Stimulated activated CD4-positive, alpha-beta T cell treated with anti-CD3 and anti-CD28 coated beads, TNF-alpha, amount 100 ng/mL, for 48 hours (primary cell): ENCODE data around the gene PSD2.
A peak's percentile ranks its signal among the peaks of the same experiment; 100 is the strongest.

Experiments used
- DNase-seq, 3 donors: peaks; one replicate each; pipeline ENCODE4 v3.0.0-alpha.2; 2020; ENCODE audit warnings: low read depth in 3 of 3

Gene PSD2

GRCh38 chr5:139795074-139796001, at the start of gene PSD2:
PSD2 (plus strand) TSS chr5:139795808; CDS start chr5:139809441, 13,633 bp downstream.
- DNase-seq: no peak

- DNase-seq: peak in 2 of 3 donors; percentile 42 to 62
Measured at GRCh38 chr5:139746691-139747582, 48.7 kb upstream of the PSD2 start.

DNA sequence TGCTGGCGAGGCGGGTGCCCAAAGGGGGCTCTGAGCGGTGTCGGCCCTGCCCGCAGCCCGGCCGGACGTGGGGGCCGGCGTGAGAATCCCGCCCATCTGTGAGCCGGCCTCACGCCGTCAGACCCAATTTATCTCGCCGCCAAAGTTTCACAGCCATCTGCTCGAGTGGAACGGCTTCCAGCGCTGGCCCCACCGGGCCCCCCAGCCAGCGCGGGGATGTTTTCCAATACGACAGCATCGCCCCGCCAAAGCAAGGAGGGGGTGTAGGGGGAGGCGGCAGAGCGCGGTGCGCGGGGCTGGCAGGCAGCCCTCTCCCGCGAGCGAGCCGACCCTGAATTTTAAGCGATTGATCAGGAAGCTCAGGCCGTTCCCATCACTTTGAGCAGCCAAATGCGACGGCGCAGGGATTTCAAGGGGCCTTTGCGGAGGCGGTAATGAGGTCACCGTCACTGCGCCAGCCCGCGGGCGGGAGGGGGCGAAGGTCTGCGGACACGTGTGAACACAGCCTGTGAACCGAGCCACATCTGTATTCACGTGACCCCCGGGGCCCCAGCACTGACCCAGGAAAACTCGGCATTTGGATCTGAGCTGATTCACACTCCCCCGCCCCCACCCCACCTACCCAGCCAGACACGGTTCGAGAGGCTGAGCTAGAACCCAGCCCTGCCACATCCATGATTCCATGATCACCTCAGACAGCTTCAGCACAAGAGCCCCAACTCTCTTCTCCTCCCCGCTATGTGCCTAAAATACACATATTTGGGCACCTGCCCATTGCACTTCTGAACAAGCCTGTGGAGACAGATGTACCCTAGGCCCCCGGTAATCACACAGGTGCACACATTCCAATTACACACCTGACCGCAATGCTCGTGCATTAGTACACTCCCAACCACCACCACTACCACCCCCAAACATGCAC, 47.8 kb upstream of the PSD2 start:
- peak in 1 of 3 donors; percentile 49 for DNase-seq

- DNase-seq: no peak
Measured at GRCh38 chr5:139748505-139748826, 47.1 kb upstream of the PSD2 start.

DNA sequence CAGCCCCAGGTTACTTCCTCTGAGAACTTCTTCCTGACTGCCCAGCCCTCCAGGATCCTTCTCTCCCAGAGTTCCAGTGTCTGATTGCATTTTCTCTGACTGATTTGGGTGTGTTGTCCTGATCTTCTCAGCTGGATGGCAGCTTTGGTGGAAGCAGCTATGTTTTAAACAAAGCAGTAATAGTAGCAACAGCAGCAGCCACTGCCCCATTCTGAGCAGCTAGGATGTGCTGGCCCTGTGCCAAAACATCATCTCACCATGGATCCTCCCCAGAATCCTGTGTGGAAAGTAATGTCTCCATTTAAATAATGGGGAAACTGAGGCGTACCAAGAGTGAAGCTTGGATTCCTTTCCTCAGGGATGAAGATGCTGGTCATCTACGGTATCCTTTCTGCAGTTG, 46.4 kb upstream of the PSD2 start:
- DNase-seq: no peak

- no peak for DNase-seq
Measured at GRCh38 chr5:139751236-139751635, 44.4 kb upstream of the PSD2 start.

GRCh38 chr5:139752506-139753473, 42.8 kb upstream of the PSD2 start:
- no peak for DNase-seq

GRCh38 chr5:139755892-139756671, 39.5 kb upstream of the PSD2 start:
- no peak for DNase-seq

DNA sequence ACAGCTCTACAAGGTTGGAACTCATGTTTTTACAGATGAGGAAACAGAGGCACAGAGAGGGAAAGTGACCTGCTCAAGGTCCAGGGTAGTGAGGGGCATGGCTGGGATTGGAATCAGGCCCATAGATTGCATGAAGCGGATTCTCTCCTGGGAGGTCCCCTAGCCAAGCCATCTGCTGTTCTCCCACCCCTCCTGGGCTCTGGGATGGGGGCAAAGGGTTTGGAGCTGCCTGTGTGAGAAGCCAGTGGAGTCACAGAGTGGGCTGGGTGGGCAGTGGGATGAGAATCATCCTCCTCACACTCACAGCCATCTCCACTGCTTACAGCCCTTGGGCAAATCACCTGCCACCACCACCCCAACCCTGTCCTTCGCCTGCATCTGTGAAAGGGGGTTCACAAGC, 38.6 kb upstream of the PSD2 start:
- DNase-seq: no peak

- no peak for DNase-seq
Measured at GRCh38 chr5:139757727-139758509, 37.7 kb upstream of the PSD2 start.

DNA sequence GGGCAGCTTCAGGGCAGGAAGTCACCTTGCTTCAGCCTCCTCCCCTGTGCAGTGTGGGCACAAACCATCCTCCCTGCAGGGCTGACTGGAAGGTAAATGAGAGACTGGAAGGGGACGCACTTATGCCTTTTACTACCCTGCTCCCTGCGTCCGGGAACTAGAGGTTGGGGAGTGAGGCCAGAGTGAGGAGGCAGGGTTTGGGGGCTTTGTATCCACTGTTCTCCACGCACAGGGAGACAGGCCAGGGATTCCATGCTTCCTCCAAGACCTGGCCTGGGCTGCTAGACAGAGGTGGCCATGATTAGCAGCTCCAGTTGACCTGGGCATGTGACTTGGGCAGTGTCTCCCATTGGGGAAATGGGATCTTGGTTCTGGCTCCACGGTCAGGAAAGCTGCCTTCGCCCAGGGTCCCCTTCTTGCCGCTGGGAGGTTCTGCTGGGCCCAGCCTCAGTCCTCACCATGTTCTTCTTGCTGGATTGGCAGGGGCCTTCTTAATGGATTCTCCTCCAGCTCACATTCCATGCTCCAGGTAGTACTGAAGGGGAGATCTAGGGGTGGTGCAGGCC, 37.0 kb upstream of the PSD2 start:
- DNase-seq: no peak

DNA sequence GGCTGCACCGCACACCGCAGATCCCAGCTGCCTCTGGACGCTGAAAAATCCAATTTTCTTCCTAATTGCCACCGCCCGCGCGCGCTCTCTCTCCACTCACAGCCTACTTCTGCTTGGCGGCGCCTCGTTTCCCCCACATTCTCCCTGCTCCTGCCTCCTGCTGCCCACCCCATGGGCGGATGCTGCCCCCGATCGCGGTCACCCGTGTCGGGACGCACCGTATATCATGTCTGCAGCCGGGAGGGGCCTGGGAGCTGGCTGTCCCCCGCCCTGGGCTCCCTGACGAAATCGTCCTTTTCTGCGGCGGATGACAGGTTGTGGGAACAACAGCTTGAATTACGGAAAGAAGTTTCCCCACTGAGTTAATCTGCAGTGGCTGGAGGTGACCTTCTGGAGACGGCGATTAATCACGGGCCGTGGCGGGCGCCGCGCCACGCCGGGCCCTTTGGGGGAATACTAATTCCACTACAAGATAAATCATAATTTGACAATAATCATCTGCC, 36.3 kb upstream of the PSD2 start:
- no peak for DNase-seq

DNA sequence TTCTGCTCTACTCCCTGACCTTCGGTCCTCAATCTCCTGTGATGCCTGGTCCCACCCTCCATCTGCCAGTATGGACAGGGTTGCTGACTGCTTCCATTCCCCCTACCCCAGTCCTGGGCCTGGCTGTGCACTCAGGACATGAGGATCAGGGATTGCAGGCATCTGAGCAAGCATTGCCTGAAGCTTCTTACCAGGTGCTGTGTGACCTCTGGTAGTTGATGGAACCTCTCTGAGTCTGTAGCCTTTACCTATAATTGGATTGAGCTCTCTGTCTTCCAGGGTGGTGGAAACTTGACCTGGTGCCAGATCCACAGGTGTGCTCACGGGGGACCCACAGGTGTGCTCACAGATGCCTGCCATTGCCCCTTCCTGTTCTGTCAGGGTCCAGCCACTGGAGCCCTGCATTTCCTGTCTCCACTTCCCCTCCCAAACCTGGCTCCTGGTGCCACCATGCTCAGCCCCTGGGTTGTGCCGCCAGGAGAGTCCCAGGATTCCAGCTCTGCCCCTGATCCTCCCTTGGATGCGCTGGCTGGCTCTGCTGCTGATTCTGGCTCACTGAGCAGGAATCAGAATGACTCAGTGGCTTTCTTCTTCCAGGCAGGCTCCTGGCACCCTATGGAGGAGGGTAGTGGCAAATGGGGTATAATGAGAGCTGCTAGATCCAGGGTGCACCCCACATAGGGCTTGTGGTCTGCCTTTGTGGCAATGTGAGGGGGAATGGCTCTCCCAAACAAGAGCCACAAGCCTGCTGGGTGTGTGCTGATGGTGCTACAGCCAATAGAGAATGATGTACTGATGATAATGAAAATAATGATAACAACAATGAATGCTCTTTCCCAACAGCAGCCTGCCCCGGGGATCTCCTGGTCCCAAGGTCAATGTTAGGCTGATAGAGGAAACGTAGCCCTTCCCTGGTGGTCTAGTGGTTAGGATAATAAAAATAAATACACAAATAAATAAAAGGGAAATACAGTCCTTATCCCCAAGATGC, 35.2 kb upstream of the PSD2 start:
- DNase-seq: no peak

DNA sequence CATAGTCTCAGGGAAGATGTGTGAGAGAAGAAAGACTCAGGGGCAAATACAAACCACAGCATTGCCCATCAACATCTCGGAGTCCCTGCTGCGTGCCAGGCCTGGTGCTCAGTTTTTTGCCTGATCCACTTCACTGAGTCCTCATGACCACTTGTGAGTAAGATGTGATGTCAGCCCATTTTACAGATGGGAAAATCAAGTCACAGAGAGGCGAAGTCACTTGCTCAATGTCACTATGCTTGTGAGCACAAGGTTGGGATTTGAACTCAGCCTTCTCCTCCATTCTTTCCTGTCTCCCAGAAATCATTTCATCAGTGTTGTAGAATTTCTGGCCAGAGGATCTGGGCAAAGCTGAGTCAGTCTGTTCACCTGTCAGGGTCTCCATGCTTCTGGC, 34.6 kb upstream of the PSD2 start:
- no peak for DNase-seq

GRCh38 chr5:139761501-139761900, 34.1 kb upstream of the PSD2 start:
- DNase-seq: no peak

DNA sequence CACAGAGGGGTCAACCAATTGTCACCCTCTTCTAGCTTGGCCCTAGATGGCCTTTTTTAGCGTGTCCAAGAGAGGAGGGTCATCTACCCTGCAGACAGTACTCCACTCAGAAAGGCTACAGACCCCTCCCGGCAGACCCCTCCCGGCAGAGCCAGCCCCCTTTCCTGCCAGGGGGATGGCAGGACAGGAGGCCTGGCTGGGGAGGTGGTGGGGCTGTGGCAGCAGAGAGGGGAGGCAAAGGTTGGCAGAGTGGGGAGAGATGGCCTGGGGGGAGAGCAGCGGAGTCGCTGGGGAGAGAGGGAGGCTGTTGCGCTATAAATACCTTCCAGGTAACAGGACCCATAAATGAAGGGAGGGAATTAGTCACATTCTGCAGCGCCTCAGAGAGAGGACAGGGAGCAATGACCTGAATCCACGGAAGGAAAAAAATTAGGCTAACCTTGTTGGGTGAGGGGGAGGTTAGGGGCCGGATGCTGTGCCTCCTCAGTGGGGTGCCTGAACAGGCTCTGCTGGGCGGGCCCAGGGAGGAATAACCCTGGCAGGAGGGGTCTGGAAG, 32.9 kb upstream of the PSD2 start:
- no peak for DNase-seq
